Stimulated activated CD8-positive, alpha-beta memory T cell treated with anti-CD3 and anti-CD28 coated beads, Interleukin-12 subunit alpha, Interleukin-12 subunit beta, amount 100 ng/mL, for 4 hours (primary cell): Measurements from ENCODE around the gene CEP104.
A peak's percentile ranks its signal among the peaks of the same experiment; 100 is the strongest.

Experiments used
- DNase-seq: peaks from one replicate; pipeline ENCODE4 v3.0.0-alpha.2; 2020; ENCODE audit warnings: low read depth

CEP104 gene

GRCh38 chr1:3796215-3797061, 60.6 kb downstream of the CEP104 start, which contains the start of gene LRRC47:
Gene LRRC47, minus strand, starts transcription at chr1:3796498. Its CDS starts 22 bp downstream, at chr1:3796476.
- DNase-seq: peak; percentile 89

GRCh38 chr1:3795453-3796214, 61.4 kb downstream of the CEP104 start:
- no peak for DNase-seq

- DNase-seq: no peak
These were observed 66.1 kb downstream of the CEP104 start for GRCh38 chr1:3790952-3791351.

DNA sequence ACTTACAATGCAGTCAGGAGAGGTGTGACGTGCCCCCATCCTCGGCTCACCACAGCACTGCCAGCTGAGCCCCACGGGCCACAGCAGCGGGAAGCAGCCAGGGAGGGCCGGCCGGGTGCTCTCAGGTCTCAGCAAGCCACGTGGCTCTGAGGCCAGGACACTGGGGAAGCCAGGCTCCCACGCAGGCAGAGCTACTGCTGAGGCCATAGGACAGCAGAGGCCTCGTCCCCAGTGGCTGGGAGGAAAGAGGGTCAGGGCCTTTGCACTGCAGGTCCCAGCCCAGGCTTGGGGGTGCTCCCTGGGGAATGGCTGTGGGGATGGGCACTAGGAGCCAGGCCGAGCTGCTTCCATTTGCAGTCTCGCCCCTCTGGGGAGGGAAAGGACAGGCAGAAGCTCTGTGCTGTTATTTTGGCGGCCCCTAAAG, 66.5 kb downstream of the CEP104 start:
- DNase-seq: no peak

GRCh38 chr1:3789421-3790300, 67.3 kb downstream of the CEP104 start:
- no peak for DNase-seq

DNA sequence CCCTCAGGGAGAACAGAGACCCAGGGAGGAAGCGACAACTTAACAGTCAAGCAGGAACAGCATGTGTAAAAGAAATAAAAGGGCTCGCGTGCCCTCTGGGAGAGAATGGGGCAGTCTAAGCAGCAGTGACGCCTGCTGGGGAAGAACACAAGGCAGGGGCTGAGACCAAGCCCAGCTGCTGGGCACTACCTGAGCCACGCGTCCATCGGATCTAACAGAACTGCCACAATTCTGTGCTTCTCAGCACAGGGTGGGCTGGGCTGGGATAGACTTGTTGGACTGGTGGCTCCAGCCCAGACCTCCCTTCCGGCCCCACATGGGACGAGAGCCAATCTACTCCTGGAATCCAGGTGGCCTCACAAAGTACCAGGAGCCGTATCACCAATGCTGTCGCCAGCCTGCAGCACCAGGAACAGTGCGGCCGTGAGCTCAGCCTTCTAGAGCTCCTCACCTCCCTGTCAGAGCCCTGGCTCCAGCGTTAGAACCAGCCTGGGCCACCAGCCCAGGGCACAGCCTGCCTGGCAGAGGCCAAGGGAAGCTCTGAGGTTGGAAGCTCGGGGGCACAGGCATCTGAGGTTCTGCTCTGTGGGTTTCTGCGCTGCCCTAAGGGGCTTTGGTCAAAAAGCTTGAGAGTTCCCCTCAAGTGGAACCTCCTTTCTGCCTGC, 68.1 kb downstream of the CEP104 start:
- no peak for DNase-seq

- no peak for DNase-seq
These were observed 69.0 kb downstream of the CEP104 start for GRCh38 chr1:3787745-3788605.

DNA sequence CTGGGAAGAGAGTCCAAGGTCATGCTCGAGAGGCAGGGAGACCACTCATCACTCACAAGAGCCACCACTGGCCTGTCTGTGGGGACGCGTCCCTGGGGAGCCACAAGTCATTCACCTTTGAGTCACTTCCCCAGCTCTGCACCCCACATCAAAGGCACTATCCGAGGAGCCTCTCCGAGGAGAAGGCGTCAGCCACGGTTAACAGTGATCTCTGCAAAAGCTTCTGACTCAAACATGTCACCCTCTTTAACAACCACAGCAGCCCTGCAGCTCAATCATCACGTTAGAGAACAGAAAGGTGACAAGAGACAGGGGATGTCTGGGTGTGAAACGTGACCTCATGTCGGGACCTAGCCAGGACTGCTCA, 69.7 kb downstream of the CEP104 start:
- DNase-seq: no peak

GRCh38 chr1:3786468-3787348, 70.3 kb downstream of the CEP104 start:
- no peak for DNase-seq

- DNase-seq: no peak
These were observed 71.4 kb downstream of the CEP104 start for GRCh38 chr1:3785456-3786157.

GRCh38 chr1:3785045-3785444, 72.0 kb downstream of the CEP104 start:
- no peak for DNase-seq

DNA sequence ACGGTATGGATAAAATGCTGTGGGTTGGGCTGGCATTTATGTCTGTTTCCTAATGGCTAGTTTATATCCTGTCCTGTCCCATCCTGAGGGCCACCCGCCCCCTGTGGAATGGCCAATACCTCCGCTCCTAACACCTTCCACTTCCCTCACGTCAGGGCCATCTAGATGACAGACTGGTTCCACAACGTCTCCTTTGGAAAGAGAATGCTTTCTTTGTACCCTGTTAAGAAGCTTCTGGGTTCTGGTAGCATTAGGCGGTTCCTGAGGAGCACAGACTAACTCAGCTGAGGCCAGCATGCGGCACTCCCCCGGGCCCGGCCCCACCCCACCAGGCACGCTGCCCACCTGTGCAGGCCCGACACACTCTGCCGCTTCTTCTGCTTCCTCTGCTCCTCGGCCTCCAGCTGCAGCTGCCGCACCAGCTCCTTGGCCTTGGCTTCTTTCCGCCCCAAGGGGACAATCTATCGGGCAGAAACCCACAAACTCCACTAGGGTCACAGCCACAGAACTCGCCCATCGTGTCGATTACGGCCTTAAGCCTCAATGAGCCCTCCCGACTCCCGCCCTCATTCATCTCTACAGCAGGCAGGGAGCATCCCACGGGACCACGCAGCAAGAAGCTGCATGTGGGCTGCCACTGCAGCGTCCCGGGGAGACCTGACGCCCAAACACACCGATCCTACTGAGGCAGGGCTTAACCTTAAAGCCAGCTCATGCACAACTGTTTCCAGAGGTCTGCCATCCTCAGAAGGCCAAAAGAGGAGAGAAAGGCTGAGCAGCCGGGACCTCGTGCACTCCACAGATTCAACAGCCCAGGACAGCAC, 73.1 kb downstream of the CEP104 start:
- DNase-seq: no peak

DNA sequence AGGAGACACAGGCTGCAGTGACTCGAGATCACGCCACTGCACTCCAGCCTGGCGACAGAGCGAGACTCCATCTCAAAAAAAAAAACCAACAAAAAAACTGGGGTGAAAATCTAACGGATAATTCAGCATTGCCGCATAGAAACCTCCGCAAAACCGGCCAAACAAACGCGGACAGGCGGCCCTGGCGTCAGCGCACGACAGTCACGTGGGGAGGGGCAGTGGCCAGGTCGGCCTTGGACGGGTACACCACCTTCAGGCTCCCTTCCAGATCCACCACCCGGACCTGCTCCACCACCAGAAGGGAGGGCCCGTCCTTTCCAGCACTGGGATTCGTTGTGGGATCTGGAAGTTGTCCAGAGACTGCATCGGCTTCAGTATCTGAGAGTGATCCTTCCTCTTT, 76.1 kb downstream of the CEP104 start:
- DNase-seq: no peak

- DNase-seq: no peak
These were observed 77.0 kb downstream of the CEP104 start for GRCh38 chr1:3779912-3780416.

GRCh38 chr1:3779265-3779911, 77.6 kb downstream of the CEP104 start:
- no peak for DNase-seq

- DNase-seq: no peak
These were observed 78.3 kb downstream of the CEP104 start for GRCh38 chr1:3778590-3779264.
